Measurements from ENCODE around the gene ANKRD42.

The ANKRD42 gene

GRCh38 chr11:83193315-83194280, at the start of gene ANKRD42:
TSS of gene ANKRD42 (plus strand) at chr11:83193712. CDS start at chr11:83194671, 959 bp downstream.
- peak; percentile 97 for DNase-seq
- in situ Hi-C loops (cut with MboI; ENCODE audit: low pct_unique_long_range_greater_than_20kb, low sequenced_read_pairs) = no loop called here

GRCh38 chr11:83147895-83148294, 45.6 kb upstream of the ANKRD42 start:
- DNase-seq = no peak
- in situ Hi-C loops (cut with MboI; ENCODE audit: low pct_unique_long_range_greater_than_20kb, low sequenced_read_pairs) = no loop called here

DNA sequence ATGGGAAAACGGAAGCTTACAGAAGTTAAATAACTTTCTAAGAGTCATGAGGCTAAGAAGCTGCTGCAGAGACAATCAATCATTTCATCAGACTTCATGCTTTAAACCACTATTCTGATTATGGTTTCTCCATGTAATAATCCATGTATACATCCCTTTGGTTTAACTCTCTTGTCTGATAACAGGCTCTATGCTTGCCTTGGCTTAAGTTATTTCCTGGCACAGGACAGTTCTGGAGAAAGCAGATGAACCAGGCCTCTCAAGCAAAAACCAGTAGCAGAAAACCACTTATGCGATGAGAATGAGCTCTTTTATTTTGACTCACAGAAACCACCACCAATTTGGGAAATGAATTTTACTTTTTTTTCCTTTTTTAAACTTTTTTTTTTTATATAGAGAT, 43.1 kb upstream of the ANKRD42 start:
- in situ Hi-C loops (cut with MboI; ENCODE audit: low pct_unique_long_range_greater_than_20kb, low sequenced_read_pairs) = no loop called here
- DNase-seq = no peak

- DNase-seq = no peak
- in situ Hi-C loops (cut with MboI; ENCODE audit: low pct_unique_long_range_greater_than_20kb, low sequenced_read_pairs) = no loop called here
Observed at GRCh38 chr11:83151274-83151977, 42.1 kb upstream of the ANKRD42 start.

- DNase-seq = no peak
Observed at GRCh38 chr11:83152264-83152663, 41.2 kb upstream of the ANKRD42 start.

DNA sequence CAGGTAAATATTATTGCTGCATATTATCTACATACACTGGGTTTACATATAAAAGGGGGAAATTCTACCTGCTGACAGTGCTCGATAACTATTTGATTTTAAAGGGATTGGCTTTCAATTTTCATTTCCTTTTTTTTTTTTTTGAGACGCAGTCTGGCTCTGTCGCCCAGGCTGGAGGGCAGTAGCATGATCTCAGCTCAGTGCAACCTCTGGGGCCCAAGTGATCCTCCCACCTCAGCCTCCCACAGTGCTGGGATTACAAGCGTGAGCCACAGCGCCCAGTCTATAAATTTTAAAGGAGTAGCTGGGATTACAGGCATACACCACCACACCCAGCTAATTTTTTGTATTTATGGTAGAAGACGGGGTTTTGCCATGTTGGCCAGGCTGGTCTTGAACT, 39.7 kb upstream of the ANKRD42 start:
- in situ Hi-C loops (cut with MboI; ENCODE audit: low pct_unique_long_range_greater_than_20kb, low sequenced_read_pairs) = no loop called here
- no peak for DNase-seq

More at GRCh38 chr11:83152264-83152663, 41.2 kb upstream of the ANKRD42 start:
- in situ Hi-C loops (cut with MboI; ENCODE audit: low pct_unique_long_range_greater_than_20kb, low sequenced_read_pairs) = no loop called here

- DNase-seq = peak; percentile 100
- in situ Hi-C loops (cut with MboI; ENCODE audit: low pct_unique_long_range_greater_than_20kb, low sequenced_read_pairs) = no loop called here
Observed at GRCh38 chr11:83156144-83156995, 37.1 kb upstream of the ANKRD42 start.

- in situ Hi-C loops (cut with MboI; ENCODE audit: low pct_unique_long_range_greater_than_20kb, low sequenced_read_pairs) = no loop called here
- DNase-seq = no peak
Observed at GRCh38 chr11:83156996-83157593, 36.4 kb upstream of the ANKRD42 start, which contains the start of gene PCF11. TSS of gene PCF11 (plus strand) at chr11:83157131. CDS start at chr11:83157440, 309 bp downstream.

DNA sequence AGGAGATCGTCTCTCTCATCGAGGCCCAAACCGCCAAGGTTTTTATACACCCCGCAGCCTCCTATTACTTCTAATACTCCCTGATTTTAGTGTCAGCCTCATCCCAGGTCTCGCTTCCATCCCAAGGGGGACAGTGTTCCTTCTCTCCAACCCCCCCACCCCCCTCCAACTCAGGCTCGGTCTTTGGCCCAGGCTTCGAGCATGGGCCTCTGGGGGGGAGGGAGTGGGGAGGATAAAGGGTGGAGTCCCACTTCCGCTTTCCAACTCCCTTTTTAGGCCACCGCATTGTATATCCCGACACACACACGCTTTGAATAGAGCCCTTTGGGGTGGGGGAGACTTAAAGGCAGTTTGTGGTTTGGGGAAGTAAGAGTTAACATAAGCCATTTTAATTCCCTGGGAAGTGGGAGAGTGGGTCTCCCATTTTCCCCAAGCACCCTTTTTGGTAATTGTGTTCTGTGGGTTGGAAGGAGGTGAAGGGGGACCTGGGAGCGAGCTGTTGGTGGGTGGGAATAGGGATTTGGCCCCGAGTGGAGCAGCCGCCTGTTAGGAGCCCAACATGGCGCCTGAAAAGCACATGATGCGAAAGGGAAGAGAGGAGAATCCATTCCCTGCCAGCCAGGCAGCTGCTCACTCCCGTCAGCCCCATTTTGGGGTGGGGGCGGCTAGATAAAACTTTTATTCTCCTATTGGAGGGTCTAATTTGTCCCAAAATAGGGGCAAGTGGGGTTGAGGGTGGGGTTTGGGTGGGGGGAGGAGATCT, 35.7 kb upstream of the ANKRD42 start:
- in situ Hi-C loops (cut with MboI; ENCODE audit: low pct_unique_long_range_greater_than_20kb, low sequenced_read_pairs) = no loop called here
- peak; percentile 91 for DNase-seq

DNA sequence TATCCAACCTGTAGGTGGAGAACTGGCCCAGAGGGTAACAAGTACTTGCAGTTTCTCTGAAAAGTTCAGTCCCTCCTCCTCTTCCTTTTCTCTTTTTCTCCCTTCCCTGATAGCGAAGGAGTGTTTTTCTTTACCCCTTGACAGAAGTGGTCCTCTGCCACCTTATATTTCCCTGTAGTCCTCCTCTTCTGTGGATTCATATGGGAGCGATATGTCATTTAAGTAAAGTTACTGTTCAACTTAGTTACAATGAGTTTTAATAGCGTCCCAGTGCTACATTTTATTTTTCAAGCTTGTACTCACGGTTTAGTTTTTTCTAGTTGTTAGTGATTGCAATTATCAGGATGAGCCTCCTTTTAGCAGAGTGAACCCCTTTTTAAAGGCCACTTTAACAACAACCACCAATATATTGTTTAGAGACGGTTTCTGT, 35.1 kb upstream of the ANKRD42 start:
- in situ Hi-C loops (cut with MboI; ENCODE audit: low pct_unique_long_range_greater_than_20kb, low sequenced_read_pairs) = no loop called here
- DNase-seq = no peak

DNA sequence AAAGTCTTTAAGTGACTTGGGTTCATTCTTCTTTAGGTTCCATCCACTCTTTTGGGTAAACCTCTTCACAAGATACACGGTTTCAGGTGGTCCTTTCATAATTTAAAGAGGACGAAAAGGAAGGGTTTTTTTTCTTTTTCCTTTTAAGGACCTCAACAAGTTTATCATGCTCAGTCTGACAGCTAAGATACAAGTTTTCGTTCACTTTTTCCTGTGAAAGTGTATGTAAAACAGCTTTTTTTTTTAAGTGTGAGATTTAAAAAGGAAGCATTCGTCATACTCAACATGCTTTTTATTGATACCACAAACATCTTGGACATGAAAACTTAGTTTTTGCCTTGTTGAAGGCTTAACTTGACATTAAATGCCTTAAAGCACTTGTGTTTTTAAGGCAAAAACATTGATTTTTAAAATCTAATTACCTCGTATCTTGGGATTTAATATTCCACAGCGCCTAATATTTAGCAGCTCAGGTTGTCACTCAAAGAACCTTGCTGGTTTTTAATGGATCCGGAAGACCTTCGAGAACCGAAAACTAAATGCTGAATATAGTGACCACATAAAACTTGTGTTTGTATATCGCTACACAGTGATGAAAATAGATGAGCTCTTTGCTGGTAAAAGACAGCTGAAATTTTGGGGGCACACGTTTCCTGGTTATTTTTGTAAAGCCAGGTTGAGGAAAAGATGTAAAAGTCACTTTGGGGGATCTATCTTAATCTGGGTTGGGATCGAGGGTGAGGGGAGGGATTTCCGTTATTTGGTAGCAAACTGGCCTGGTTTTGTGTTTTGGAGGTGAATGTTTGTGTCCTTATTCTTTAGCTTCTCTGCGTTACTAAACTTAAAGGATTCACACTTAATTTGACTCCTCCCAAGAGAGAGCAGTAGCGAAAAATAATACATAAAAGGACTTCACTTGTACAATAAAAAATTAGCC, 34.3 kb upstream of the ANKRD42 start:
- in situ Hi-C loops (cut with MboI; ENCODE audit: low pct_unique_long_range_greater_than_20kb, low sequenced_read_pairs) = no loop called here
- DNase-seq = no peak

DNA sequence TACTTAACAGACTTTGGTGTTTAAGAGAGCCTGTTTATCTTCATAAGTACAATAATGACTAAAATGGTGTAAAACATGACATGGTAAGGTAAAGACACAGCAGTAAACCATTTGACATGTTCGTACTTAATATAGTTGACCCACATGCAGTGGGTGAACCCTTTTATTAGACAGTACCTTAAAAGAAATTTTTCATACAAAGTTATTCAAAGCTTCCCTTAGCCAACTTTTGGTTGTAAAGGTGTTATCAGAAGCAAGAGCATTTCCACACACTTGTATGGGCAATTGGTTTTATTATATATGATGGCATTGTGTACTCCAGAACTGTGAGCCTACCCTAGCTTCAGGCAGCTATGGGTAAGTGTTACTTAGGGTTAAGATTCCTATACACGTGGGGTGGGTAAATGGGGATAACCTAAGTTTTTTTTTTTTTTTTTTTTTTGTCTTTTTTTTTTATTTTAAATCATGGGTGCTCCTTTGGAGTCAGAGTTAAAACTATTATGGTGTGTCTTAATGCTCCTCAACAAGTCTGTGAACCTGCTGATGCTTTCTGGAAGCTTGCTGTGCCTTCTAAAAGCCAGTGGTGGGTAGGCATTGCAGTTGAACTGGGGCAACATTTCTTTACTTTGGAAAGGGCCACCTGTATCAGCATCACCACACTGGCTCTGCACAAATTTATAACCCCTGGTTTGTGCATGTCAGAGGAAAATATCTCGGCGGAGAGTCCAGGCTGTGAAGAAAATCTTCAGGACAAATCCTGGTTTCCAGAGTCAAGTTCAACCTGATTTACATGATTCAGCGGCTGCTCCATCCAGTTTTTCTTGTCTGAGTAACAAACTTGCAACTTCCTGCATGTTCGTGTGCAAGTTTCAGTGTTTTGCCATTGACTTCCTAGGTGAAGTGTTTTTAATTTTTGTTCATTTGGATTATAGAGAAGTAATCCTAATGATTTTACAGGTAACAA, 33.3 kb upstream of the ANKRD42 start:
- no peak for DNase-seq
- in situ Hi-C loops (cut with MboI; ENCODE audit: low pct_unique_long_range_greater_than_20kb, low sequenced_read_pairs) = no loop called here

DNA sequence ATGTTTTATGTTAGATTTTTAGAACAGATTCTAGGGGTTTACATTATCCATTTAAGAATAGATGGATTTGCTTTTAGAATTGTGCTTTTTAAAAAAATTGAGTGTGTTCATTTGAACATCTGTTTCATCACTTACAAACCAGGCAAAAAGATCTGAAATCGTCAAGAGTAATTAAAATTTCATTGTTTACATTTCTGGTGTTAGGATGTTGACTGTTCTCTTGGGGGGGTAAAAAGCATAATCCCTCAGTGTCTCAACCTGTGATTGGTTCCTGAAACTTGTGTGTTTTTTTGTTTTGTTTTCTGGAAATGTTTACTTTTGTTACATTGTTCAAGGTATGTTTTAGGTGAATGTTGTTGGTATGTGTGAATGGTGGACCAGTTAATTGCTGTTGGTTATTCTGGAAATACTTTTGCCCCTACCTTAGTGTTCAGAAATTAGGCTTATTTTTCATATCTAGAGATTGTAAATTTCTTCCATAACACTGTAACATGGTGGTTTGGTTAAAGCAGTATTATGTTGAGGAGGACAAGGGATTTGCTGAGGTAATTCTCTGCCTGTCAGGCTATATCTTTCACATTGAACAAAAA, 31.8 kb upstream of the ANKRD42 start:
- in situ Hi-C loops (cut with MboI; ENCODE audit: low pct_unique_long_range_greater_than_20kb, low sequenced_read_pairs) = no loop called here
- no peak for DNase-seq

DNA sequence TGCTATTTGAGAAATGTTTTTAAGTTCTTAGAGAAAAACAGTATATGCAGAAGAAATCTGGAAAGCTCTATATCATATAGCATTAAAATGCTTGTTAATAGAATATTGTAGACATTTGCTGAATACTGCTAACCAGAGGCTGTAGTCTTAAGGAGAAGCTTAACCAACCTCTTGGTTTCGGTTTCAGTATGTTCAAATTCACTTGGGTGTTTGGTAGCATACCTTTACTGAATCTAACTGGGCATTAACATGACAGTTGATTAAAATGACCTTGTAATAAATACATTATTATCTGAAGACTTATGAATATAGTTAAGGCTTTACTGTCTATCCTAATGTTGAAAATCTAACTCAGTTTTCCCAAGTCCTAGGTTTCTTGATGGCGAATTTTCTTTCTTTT, 31.1 kb upstream of the ANKRD42 start:
- DNase-seq = no peak
- in situ Hi-C loops (cut with MboI; ENCODE audit: low pct_unique_long_range_greater_than_20kb, low sequenced_read_pairs) = no loop called here

- DNase-seq = no peak
- in situ Hi-C loops (cut with MboI; ENCODE audit: low pct_unique_long_range_greater_than_20kb, low sequenced_read_pairs) = no loop called here
Observed at GRCh38 chr11:83166193-83166866, 27.2 kb upstream of the ANKRD42 start.
